HG03439 (cell line): ENCODE measurements around the gene TTLL11.

Experiments used
- ATAC-seq: cut with Tn5 transposase; IDR thresholded peaks from one replicate; pipeline ENCODE4 v1.9.1; 2021; ENCODE audit warnings: mild to moderate bottlenecking, moderate library complexity; ENCODE audit not compliant: unreplicated experiment

The TTLL11 gene

GRCh38 chr9:121979736-121980135 is 113.4 kb downstream of the TTLL11 start:
- ATAC-seq: no peak

GRCh38 chr9:121976751-121977150 is 116.4 kb downstream of the TTLL11 start:
- ATAC-seq: no peak

- ATAC-seq: no peak
Observed at GRCh38 chr9:121975801-121976277, 117.3 kb downstream of the TTLL11 start.

GRCh38 chr9:121974421-121974820 is 118.7 kb downstream of the TTLL11 start:
- ATAC-seq: no peak

- ATAC-seq: peak; percentile 88
Observed at GRCh38 chr9:121972501-121972981, 120.6 kb downstream of the TTLL11 start.

GRCh38 chr9:121968056-121968455 is 125.1 kb downstream of the TTLL11 start:
- ATAC-seq: no peak

- no peak for ATAC-seq
Observed at GRCh38 chr9:121966706-121967105, 126.4 kb downstream of the TTLL11 start.

- ATAC-seq: no peak
Observed at GRCh38 chr9:121963528-121963995, 129.5 kb downstream of the TTLL11 start.

GRCh38 chr9:121962421-121962820 is 130.7 kb downstream of the TTLL11 start:
- ATAC-seq: no peak

- no peak for ATAC-seq
Observed at GRCh38 chr9:121960665-121961064, 132.4 kb downstream of the TTLL11 start.

- ATAC-seq: no peak
Observed at GRCh38 chr9:121958530-121958929, 134.6 kb downstream of the TTLL11 start.

- no peak for ATAC-seq
Observed at GRCh38 chr9:121956808-121957207, 136.3 kb downstream of the TTLL11 start.

- ATAC-seq: no peak
Observed at GRCh38 chr9:121955649-121956048, 137.5 kb downstream of the TTLL11 start.

GRCh38 chr9:121954477-121955140 is 138.5 kb downstream of the TTLL11 start:
- no peak for ATAC-seq

- no peak for ATAC-seq
Observed at GRCh38 chr9:121952611-121953010, 140.5 kb downstream of the TTLL11 start.

- no peak for ATAC-seq
Observed at GRCh38 chr9:121950866-121951265, 142.2 kb downstream of the TTLL11 start.

- no peak for ATAC-seq
Observed at GRCh38 chr9:121950441-121950840, 142.7 kb downstream of the TTLL11 start.

- no peak for ATAC-seq
Observed at GRCh38 chr9:121949766-121950165, 143.3 kb downstream of the TTLL11 start.

GRCh38 chr9:121949364-121949763 is 143.7 kb downstream of the TTLL11 start:
- no peak for ATAC-seq

GRCh38 chr9:121947775-121948174 is 145.3 kb downstream of the TTLL11 start:
- no peak for ATAC-seq

- no peak for ATAC-seq
Observed at GRCh38 chr9:121946465-121946864, 146.6 kb downstream of the TTLL11 start.

- ATAC-seq: no peak
Observed at GRCh38 chr9:121945849-121946248, 147.3 kb downstream of the TTLL11 start.

- ATAC-seq: no peak
Observed at GRCh38 chr9:121945281-121945680, 147.8 kb downstream of the TTLL11 start.
